Motor neuron (in vitro differentiated cells): ENCODE measurements around the gene TMEM134. TPM values are rescaled to one million over a fixed set of nuclear protein-coding genes. Genes with fewer than 3 reads are reported as not detected.

Source experiments
- ATAC-seq, 8 experiments: fragments of 200-7000 bp; cut with Tn5 transposase; replicated peaks in 6 of 8; 2 replicates each; pipeline ENCODE4 v1.8.0; 2021; ENCODE audit warnings: mild to moderate bottlenecking in 8 of 8, moderate library complexity in 8 of 8
- H3K27ac ChIP-seq, 2 donors: fragments of 250-450 bp; sonication (Bioruptor Pico); 2 replicates each; pipeline ENCODE4 v1.9.0; 2021; ENCODE audit warnings: antibody characterized with exemption in 2 of 2, mild to moderate bottlenecking in 2 of 2, moderate library complexity in 1 of 2
- H3K4me1 ChIP-seq, 2 donors: fragments of 250-450 bp; sonication (Bioruptor Pico); replicated peaks in 1 of 2; 2 replicates each; pipeline ENCODE4 v1.6.1; 2021; ENCODE audit warnings: antibody characterized with exemption in 2 of 2, mild to moderate bottlenecking in 2 of 2, moderate library complexity in 1 of 2
- H3K4me3 ChIP-seq, 5 donors: fragments of 250-450 bp; sonication (Bioruptor Pico); 2 replicates each; pipeline ENCODE4 v1.9.0; 2021; ENCODE audit warnings: antibody characterized with exemption in 5 of 5, mild to moderate bottlenecking in 5 of 5, moderate library complexity in 4 of 5
- WGBS, 10 experiments: fragments of 450-650 bp; shearing (Covaris generic); methylation state at CpG; one replicate each; pipeline ENCODE4 v1.0.0; 2022; 5-methylcytosine and 5-hydroxymethylcytosine counted together
- in situ Hi-C, 9 experiments: fragments of 400-800 bp; cut with MboI; loops; one replicate each; pipeline ENCODE4 v1.15.0; 2021; ENCODE audit warnings: low sequenced_read_pairs in 9 of 9, low pct_unique_long_range_greater_than_20kb in 2 of 9; ENCODE audit not compliant: unreplicated experiment in 9 of 9
- total RNA-seq, 8 experiments: library from RNA; unstranded; fragments of 300-600 nt; gene quantifications; 2 replicates each; pipeline versions ENCODE4 v1.2.3 to v1.2.4, GENCODE V29; 2022

The TMEM134 gene
- total RNA-seq, 8 experiments from 2014 or later, result 9.9 to 30.6 (median 17.2) TPM

DNA sequence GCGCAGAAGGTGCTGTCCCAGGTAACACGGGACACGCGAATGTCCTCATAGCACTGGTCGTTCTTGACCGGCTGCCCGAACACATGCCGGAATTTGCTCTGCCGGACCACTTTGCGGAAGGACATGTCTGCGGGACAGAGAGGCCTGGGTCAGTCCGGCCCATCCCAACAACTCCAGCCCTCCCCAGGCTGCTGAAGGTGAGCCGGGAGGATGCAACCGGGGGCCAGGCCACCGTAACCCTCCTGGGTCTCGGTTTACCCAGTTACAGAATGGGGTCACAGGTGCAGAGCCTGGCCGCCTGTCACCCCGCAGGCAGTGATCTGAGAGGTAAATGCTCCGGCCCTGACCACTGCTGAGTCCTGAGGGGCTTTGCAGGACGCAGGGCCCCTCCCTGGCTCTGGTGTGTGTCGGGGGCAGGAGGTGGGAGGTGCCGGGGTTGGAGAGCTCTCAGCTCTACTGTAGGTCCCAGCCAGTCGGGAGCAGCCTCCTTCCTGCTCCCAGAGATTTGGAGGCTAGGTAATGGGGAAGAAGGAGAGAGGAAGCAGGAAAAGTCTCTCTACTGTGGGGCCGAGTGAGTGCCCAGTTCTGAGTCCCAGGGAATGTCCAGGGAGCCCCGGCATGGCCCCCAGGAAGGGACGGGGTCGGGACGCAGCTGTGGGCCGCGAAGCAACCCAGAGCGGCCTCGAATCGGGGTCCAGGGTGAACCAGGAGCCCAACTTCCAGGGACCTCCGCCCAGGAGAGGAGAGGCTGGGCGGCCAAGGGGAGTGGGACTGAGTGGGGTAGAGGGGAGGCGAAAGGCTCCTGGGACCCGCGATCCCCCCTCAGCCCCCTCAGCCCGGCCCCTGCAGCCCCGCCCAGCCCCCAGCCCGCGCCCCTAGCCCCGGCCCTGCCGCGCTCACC is 26.3 kb downstream of the TMEM134 start:
- peak; percentile 15 to 61 (median 54) for ATAC-seq
- in situ Hi-C loops, result no loop called here
- H3K27ac ChIP-seq, result peak overlapping the region; percentile 72 to 80
- H3K4me1 ChIP-seq, result peaks cover 0 to 6% of the 10 kb centered on the region in 2 donors
- WGBS, 10 experiments, result 0 to 85% (median 0%) methylated on average over 1 to 4 of the region's 45 CpGs; no CpG with 5 or more reads in 5 of the 10 experiments
- peak overlapping the region; percentile 50 to 99 (median 91) for H3K4me3 ChIP-seq

DNA sequence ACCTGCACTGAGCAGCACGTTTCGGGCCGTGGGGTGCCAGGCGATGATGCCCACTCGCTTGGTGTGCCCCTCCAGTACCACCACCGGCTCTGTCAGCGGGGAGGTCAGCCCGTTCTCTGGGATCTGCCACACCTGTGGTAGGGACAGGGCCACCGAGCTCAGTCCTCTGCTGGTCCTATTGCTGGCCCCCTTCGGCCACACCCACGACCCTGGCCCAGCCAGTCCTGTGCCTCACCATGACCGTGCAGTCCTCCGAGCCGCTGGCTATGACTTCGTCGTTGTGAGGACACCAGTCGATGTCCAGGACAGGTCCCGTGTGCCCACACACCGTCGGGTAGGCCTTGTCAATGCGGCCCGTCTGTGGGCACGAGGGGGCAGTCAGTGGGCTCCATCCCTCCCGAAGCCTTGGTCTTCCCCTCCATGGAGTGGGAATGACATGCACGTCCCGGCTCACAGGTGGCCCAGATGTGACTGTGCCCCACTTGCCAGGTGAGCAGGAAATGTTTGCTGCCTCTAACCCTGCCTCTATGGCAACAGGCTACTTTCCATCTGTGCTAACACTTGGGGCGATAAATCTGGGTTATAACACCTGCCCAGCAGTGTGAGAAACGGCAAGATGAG is 27.2 kb downstream of the TMEM134 start:
- no peak for ATAC-seq
- no peak overlapping the region for H3K4me3 ChIP-seq

GRCh38 chr11:67441098-67441563 is 27.9 kb downstream of the TMEM134 start:
- H3K4me3 ChIP-seq, result no peak overlapping the region
- ATAC-seq, result no peak
- peaks cover 0 to 6% of the 10 kb centered on the region in 2 donors for H3K4me1 ChIP-seq
- no peak overlapping the region for H3K27ac ChIP-seq
- in situ Hi-C loops, result no loop called here
- WGBS, 10 experiments, result 77 to 100% (median 94%) methylated on average over 3 to 8 of the region's 21 CpGs; no CpG with 5 or more reads in 7 of the 10 experiments

More for the DNA sequence above, 27.2 kb downstream of the TMEM134 start:
- peaks cover 0 to 6% of the 10 kb centered on the region in 2 donors for H3K4me1 ChIP-seq
- no peak overlapping the region for H3K27ac ChIP-seq
- in situ Hi-C loops, result no loop called here
- 40 to 100% (median 100%) methylated on average over 1 to 12 of the region's 28 CpGs; no CpG with 5 or more reads in 5 of the 10 experiments for WGBS, 10 experiments

GRCh38 chr11:67440229-67441097 is 28.6 kb downstream of the TMEM134 start:
- no peak for ATAC-seq
- peaks cover 0 to 6% of the 10 kb centered on the region in 2 donors for H3K4me1 ChIP-seq
- no peak overlapping the region for H3K4me3 ChIP-seq
- in situ Hi-C loops, result no loop called here
- 60 to 100% (median 86%) methylated on average over 1 to 8 of the region's 17 CpGs; no CpG with 5 or more reads in 3 of the 10 experiments for WGBS, 10 experiments
- H3K27ac ChIP-seq, result no peak overlapping the region

DNA sequence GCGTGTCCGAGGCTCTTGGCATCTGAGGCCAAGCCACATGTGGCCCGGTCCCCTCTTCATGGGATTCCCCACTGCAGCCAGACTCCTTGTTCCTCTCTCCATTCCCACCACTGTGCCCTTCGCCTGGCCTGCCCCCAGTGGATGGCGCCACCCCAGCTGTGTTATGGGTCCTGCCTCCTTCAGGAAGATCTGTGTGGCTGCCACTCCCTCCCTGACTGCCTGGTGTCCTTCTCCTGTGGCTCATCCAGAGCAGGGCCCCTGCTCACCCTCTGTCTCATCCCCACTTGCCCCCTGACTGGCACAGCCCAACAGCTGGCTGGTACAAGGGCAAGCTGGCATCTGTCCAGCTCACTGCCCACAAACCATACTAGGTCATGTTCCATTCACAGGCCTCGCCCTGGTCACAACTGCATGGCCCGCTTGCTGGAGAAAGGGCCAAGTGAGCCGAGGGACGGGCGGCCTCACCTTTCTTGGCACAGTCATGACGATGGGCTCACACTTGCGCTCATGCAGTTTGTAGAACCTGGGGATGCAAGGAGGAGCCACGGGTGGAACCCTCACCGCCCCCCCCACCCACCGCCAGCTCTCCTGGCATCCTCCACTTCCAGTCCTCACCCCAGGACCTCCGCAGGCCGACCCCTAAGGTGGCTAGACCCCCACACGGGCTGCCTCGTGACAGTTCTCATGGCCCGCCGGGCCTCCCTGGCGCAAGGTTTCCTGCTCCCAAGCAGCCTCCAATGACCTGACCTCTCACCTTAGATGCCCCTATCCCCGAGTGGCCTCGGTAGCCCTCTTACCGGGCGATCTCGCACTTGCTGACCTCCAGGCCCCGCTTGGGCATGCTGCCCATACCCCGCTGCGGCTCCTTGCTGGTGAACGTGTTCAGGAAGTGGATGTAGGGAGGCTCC is 29.5 kb downstream of the TMEM134 start:
- H3K4me1 ChIP-seq, result peaks cover 0 to 6% of the 10 kb centered on the region in 2 donors
- no peak overlapping the region for H3K4me3 ChIP-seq
- no peak overlapping the region for H3K27ac ChIP-seq
- WGBS, 10 experiments, result 92 to 100% (median 100%) methylated on average over 1 to 4 of the region's 31 CpGs; no CpG with 5 or more reads in 7 of the 10 experiments
- in situ Hi-C loops, result no loop called here
- peak in 2 of 8 experiments; percentile 1 to 2 for ATAC-seq

GRCh38 chr11:67438158-67438902 is 30.7 kb downstream of the TMEM134 start:
- no peak for ATAC-seq
- 60 to 100% methylated on average over 1 to 2 of the region's 41 CpGs; no CpG with 5 or more reads in 8 of the 10 experiments for WGBS, 10 experiments
- no peak overlapping the region for H3K27ac ChIP-seq
- H3K4me1 ChIP-seq, result peaks cover 0 to 6% of the 10 kb centered on the region in 2 donors
- in situ Hi-C loops, result no loop called here
- H3K4me3 ChIP-seq, result no peak overlapping the region

DNA sequence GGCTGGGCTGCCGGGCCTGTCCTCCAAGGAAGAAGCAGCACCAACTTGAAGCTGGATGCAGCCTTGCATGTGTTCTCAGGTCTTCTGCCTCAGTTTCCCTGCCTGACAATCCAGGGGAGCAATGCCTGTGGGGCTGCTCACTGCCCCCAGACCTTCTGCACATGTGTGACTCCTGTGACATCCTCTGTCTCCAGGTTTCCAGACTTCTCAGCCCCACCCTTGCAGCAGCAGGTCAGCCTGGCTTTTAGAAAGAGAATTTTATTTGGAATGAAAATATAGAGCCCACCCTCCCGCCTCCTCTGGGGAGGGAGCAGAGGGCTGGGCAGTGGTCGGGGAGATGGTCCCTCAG is 31.3 kb downstream of the TMEM134 start:
- H3K27ac ChIP-seq, result no peak overlapping the region
- no peak overlapping the region for H3K4me3 ChIP-seq
- WGBS, 10 experiments, result 83% methylated on average over 1 of the region's 3 CpGs; no CpG with 5 or more reads in 9 of the 10 experiments
- H3K4me1 ChIP-seq, result peaks cover 0 to 6% of the 10 kb centered on the region in 2 donors
- in situ Hi-C loops, result no loop called here
- no peak for ATAC-seq

DNA sequence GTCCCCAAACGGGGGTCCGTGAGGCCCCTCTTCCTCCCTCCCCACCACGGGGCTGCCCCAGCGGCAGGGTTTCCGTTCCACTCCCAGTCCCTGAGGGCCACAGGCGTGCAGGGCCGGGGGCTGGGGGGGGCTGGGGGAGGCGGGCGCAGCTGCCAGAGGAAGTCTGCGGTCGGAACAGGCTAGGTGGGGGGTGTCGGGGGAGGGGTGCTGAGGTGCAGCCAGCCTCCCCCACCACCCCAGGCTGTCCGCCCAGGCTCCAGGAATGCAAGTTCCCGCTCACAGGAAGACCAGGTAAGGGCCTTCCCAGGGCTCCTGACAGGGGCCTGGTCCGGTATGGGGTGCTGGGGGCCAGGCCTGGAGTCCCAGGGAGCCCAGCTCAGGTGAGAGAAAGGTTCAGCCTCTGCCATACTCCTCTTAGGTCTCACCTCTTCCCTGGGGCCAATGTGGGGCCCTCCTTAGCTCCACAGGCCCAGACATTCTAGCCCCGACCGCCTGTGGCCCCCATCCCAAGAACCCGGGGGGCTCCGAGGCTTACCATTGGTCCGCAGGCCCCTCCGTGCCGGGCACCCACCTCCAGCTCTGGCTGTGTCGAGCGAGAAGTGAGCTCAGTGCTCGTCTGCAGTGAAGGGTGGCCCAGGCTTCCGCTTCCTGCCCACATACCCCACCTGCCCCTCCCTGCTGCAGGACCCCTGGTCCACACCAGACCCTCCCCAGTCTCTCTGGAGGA is 31.8 kb downstream of the TMEM134 start, which contains the start of gene PTPRCAP:
Gene PTPRCAP (minus strand): TSS at position 601 of the 727 bp plus-strand sequence. CDS start 63 bp downstream, at position 538.
- no peak within 1 kb of the TSS for H3K4me3 ChIP-seq
- peak within 1 kb of the TSS in 1 of 2 donors; percentile 58 for H3K27ac ChIP-seq
- in situ Hi-C loops, result no loop called here
- ATAC-seq, result no peak
- 100% methylated on average over 3 of the region's 26 CpGs; no CpG with 5 or more reads in 9 of the 10 experiments for WGBS, 10 experiments
- H3K4me1 ChIP-seq, result peaks cover 0 to 2% of the 10 kb centered on the region in 2 donors

DNA sequence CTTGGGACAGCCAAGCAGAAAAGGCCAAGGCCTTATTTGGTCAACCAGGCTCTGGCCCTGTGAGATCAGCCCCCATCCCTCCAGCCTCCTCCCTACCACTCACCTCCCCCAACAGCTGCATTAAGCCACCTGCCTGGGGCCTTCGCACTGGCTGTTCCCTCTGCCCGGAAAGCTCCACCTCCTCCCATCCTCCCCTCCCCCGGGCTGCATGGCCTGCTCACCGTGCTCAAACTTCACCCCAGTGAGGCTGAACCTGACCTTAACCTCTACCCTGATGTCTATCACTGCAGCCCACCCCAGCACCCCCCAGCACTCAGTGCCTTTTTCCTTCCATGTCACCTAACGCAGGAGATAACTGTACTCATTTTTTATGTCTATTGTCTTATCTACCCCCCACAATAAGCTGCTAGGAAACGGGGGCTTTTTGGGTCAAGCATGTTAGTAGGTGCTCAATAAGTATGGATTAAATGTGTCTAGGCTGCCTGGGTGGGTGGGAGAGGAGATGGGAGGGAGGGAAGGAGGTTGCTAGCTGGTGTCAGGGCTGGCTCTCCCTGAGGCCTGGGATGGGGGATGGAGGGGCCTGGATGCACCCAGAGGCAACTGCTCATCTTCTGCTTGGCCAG is 32.5 kb downstream of the TMEM134 start:
- in situ Hi-C loops, result no loop called here
- ATAC-seq, result peak in 6 of 8 experiments; percentile 7 to 53 (median 18)
- 33 to 100% (median 100%) methylated on average over 1 to 3 of the region's 6 CpGs; no CpG with 5 or more reads in 6 of the 10 experiments for WGBS, 10 experiments
- no peak overlapping the region for H3K4me3 ChIP-seq
- H3K4me1 ChIP-seq, result no peaks in the 10 kb centered on the region
- H3K27ac ChIP-seq, result peak overlapping the region in 1 of 2 donors; percentile 58

- H3K4me1 ChIP-seq, result no peaks in the 10 kb centered on the region
- peak overlapping the region in 1 of 2 donors; percentile 22 for H3K27ac ChIP-seq
- in situ Hi-C loops, result no loop called here
- 60 to 100% (median 100%) methylated on average over 1 to 2 of the region's 38 CpGs; no CpG with 5 or more reads in 7 of the 10 experiments for WGBS, 10 experiments
- H3K4me3 ChIP-seq, result no peak overlapping the region
- ATAC-seq, result peak in 4 of 8 experiments; percentile 2 to 6 (median 4)
Observed at GRCh38 chr11:67435727-67436458, 33.2 kb downstream of the TMEM134 start.
